ENCODE measurements around the gene PRAC2. TPM values are rescaled to one million over a fixed set of nuclear protein-coding genes. Genes with fewer than 3 reads are reported as not detected.

PRAC2 gene
- total and polyA plus RNA-seq, 9 donors: not detected

GRCh38 chr17:48681609-48682008, 41.4 kb upstream of the PRAC2 start:
- H3K27me3 ChIP-seq: no peaks in the 10 kb centered on the region
- intact Hi-C loops (cut with DNase I): no loop called here
- WGBS, 3 donors: 49 to 66% (median 58%) methylated on average over 1 of the region's 1 CpG
- no peaks in the 10 kb centered on the region for H3K9me3 ChIP-seq
- no peaks in the 10 kb centered on the region for H3K36me3 ChIP-seq
- DNase-seq: no peak
- TF ChIP-seq POLR2A (IDR thresholded peaks at IDR 0.05) (no peak), EP300 (IDR thresholded peaks at IDR 0.05) (no peak)
- TF ChIP-seq, protein P1, sequence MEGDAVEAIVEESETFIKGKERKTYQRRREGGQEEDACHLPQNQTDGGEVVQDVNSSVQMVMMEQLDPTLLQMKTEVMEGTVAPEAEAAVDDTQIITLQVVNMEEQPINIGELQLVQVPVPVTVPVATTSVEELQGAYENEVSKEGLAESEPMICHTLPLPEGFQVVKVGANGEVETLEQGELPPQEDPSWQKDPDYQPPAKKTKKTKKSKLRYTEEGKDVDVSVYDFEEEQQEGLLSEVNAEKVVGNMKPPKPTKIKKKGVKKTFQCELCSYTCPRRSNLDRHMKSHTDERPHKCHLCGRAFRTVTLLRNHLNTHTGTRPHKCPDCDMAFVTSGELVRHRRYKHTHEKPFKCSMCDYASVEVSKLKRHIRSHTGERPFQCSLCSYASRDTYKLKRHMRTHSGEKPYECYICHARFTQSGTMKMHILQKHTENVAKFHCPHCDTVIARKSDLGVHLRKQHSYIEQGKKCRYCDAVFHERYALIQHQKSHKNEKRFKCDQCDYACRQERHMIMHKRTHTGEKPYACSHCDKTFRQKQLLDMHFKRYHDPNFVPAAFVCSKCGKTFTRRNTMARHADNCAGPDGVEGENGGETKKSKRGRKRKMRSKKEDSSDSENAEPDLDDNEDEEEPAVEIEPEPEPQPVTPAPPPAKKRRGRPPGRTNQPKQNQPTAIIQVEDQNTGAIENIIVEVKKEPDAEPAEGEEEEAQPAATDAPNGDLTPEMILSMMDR (IDR thresholded peaks at IDR 0.05): no peak
- H3K4me3 ChIP-seq: no peak overlapping the region
- no peak overlapping the region for H3K27ac ChIP-seq
- peaks cover 4% of the 10 kb centered on the region for H3K4me1 ChIP-seq (ENCODE audit: insufficient read depth)

DNA sequence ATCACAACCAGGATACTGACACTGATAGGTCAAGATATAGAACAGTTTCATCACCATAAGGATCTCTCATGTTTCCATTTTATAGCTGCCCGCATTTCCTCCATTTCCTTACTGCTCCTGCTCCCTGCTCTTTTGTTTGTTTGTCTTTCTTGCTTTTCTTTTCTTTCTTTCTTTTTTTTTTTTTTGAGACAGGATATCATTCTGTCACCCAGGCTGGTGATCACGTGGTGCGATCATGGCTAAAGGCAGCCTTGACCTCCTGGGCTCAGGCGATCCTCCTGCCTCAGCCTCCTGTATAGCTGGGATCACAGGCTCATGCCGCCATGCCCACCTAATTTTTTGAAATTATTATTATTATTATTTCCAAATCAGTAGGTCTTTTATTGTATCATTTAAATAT, 32.3 kb upstream of the PRAC2 start:
- H3K4me1 ChIP-seq (ENCODE audit: insufficient read depth): no peaks in the 10 kb centered on the region
- no peak overlapping the region for H3K27ac ChIP-seq
- intact Hi-C loops (cut with DNase I): no loop called here
- DNase-seq: no peak
- no peak for TF ChIP-seq POLR2A (IDR thresholded peaks at IDR 0.05)
- TF ChIP-seq, protein P1 (IDR thresholded peaks at IDR 0.05): no peak
- TF ChIP-seq EP300 (IDR thresholded peaks at IDR 0.05): no peak
- WGBS, 3 donors: 82 to 86% (median 82%) methylated on average over 5 of the region's 5 CpGs
- no peaks in the 10 kb centered on the region for H3K36me3 ChIP-seq
- no peak overlapping the region for H3K4me3 ChIP-seq
- no peaks in the 10 kb centered on the region for H3K27me3 ChIP-seq
- H3K9me3 ChIP-seq: no peaks in the 10 kb centered on the region

- Histone ChIP-seq H3K27me3 (no peaks in the 10 kb centered on the region), H3K4me1 (ENCODE audit: insufficient read depth) (no peaks in the 10 kb centered on the region), H3K27ac (no peak overlapping the region), H3K9me3 (no peaks in the 10 kb centered on the region), H3K4me3 (no peak overlapping the region), H3K36me3 (no peaks in the 10 kb centered on the region)
- intact Hi-C loops (cut with DNase I): no loop called here
- no peak for TF ChIP-seq POLR2A (IDR thresholded peaks at IDR 0.05)
- TF ChIP-seq, protein P1 (IDR thresholded peaks at IDR 0.05): no peak
- TF ChIP-seq EP300 (IDR thresholded peaks at IDR 0.05): no peak
- WGBS, 3 donors: 71 to 89% (median 83%) methylated on average over 1 of the region's 1 CpG
- no peak for DNase-seq
Measured at GRCh38 chr17:48692049-48692448, 30.9 kb upstream of the PRAC2 start.

- DNase-seq: no peak
- H3K4me3 ChIP-seq: no peak overlapping the region
- H3K36me3 ChIP-seq: no peaks in the 10 kb centered on the region
- intact Hi-C loops (cut with DNase I): no loop called here
- 26 to 58% (median 36%) methylated on average over 1 of the region's 1 CpG for WGBS, 3 donors
- no peaks in the 10 kb centered on the region for H3K27me3 ChIP-seq
- H3K27ac ChIP-seq: no peak overlapping the region
- no peaks in the 10 kb centered on the region for H3K9me3 ChIP-seq
- no peaks in the 10 kb centered on the region for H3K4me1 ChIP-seq (ENCODE audit: insufficient read depth)
- TF ChIP-seq EP300 (IDR thresholded peaks at IDR 0.05): no peak
- TF ChIP-seq POLR2A (IDR thresholded peaks at IDR 0.05): no peak
- TF ChIP-seq, protein P1 (IDR thresholded peaks at IDR 0.05): no peak
Measured at GRCh38 chr17:48693178-48693577, 29.8 kb upstream of the PRAC2 start.

Measured in ovary (tissue), 9 donors.